ENCODE results near the gene CACNA1H. TPM values are rescaled to one million over a fixed set of nuclear protein-coding genes. Genes with fewer than 3 reads are reported as not detected.
A peak's percentile ranks its signal among the peaks of the same experiment; 100 is the strongest.
"Not testable (repeated sequence)": the region's sequence is repeated elsewhere in the genome, so short reads cannot be mapped to it uniquely, and the experiment has no call there.

Gene CACNA1H
- total RNA-seq, 1 donor from 2014 or later: 10.9 TPM

DNA sequence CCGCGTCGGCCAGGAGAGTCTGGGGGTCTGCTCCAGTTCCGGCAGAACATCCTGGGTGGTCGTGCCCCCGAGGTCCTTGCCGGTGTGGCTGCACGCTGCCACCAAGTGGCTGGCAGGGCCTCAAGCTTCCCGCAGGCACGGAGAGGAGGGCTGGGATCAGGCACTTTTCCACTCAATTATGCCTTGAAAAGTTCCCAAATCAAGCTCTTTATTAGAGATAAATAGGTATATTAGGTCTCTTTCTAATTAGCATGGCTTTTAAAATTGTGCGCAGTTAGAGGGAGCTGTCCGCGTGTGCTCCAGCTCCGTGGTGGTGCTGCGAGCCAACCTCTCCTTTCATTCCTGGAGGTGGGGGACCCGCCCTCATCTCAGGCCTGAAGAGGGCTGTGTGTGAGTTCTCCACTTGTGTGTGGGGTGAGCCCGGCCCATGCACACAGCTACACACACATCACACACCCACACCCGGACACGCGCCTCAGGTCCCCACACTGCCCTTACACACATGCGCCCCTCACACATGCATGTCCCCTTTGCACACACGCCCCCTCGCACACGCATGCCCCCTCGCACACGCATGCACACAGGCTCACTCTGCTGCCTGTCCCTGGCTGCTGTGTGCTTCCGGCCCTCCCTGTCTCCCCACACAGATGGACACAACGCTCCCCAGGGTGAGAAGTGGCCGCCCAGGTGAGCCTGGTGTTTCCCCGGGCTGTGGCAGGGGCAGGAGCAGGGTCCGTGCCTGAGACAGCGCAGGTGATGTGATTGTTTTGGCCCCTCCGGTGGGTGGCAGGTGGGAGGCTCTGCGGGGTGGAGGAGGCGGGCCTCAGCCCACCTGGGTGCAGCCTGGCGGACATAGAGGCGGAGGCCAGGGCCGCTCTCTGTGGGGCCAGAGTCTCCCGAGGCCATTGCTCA is 28.8 kb downstream of the CACNA1H start:
- Histone ChIP-seq H3K27me3 (no peaks in the 10 kb centered on the region), H3K27ac (peak overlapping the region; percentile 17), H3K36me3 (no peaks in the 10 kb centered on the region), H3K4me1 (peaks cover 20% of the 10 kb centered on the region), H3K4me3 (peak overlapping the region; percentile 26), H3K9me3 (no peaks in the 10 kb centered on the region)
- intact Hi-C loops (cut with DNase I): no loop called here
- TF ChIP-seq, protein P1, sequence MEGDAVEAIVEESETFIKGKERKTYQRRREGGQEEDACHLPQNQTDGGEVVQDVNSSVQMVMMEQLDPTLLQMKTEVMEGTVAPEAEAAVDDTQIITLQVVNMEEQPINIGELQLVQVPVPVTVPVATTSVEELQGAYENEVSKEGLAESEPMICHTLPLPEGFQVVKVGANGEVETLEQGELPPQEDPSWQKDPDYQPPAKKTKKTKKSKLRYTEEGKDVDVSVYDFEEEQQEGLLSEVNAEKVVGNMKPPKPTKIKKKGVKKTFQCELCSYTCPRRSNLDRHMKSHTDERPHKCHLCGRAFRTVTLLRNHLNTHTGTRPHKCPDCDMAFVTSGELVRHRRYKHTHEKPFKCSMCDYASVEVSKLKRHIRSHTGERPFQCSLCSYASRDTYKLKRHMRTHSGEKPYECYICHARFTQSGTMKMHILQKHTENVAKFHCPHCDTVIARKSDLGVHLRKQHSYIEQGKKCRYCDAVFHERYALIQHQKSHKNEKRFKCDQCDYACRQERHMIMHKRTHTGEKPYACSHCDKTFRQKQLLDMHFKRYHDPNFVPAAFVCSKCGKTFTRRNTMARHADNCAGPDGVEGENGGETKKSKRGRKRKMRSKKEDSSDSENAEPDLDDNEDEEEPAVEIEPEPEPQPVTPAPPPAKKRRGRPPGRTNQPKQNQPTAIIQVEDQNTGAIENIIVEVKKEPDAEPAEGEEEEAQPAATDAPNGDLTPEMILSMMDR (IDR thresholded peaks at IDR 0.05): no peak
- DNase-seq (no peak), ATAC-seq (peak; percentile 22)

DNA sequence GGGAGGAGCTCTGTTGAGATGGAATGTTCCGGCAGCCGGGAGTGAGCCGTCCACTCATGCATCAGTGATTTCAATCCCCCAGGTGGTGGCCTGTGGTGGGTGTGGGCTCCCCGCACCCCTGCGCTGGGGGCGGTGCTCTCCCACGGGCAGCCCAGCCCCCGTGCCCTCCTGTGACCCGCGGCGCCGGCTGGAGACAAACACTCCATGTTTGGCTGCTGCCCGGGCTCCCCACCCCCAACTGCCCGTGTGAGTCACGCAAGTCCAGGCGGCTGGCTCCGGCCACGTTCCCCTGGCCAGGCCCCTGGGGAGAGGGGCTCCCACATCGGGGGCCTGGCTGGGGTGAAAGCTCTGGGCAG is 29.4 kb downstream of the CACNA1H start:
- peak overlapping the region; percentile 17 for H3K27ac ChIP-seq
- no peaks in the 10 kb centered on the region for H3K36me3 ChIP-seq
- peak; percentile 87 for DNase-seq
- ATAC-seq: peak; percentile 80
- intact Hi-C loops (cut with DNase I): no loop called here
- no peaks in the 10 kb centered on the region for H3K9me3 ChIP-seq
- H3K4me1 ChIP-seq: peaks cover 20% of the 10 kb centered on the region
- no peaks in the 10 kb centered on the region for H3K27me3 ChIP-seq
- H3K4me3 ChIP-seq: peak overlapping the region; percentile 26
- TF ChIP-seq, protein P1 (IDR thresholded peaks at IDR 0.05): no peak

DNA sequence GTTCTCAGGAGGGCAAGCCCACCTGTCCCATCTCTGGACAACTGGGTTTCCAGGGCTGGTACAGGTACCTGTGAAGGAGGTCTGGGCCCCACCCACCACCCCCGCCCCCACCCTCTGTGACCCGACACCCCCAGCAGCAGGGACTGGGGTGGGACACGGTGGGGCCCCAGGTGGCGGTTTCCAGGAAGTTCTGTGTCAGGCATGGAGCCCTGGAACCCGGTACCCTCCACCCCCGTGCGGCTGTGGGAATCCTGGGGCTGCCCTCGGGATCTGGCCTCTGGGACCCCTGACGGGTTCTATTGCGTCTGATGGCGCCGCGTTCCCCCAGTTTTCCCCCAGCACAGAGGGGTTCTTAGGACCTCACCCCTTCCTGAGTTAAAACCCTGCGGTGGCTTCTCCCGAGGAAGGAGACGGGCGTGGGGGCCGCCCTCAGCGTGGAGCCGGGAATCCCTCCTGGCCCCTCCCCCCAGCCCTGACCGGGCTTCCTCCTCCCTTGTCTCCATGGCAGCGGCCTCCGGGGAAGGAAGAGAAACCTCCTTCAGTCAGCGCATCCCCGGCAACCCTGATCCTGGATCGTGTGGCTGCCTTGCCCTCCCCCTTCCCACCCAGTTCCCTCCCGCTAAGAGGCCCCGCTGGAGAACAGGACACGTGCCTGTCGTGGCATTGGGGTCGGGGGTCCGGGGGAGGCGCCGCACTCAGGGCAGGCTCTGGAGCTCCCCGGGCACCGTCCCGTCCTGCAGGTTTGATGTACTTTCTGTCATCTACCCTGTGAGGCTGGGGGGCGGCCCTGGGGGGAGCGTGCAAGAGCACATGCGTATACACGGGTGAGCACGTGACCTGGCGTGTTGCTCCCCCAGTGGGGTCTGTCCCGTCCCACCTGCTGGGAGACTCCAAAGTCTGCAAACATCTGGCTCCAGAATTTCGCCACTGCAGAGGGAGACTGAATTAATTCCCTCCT is 30.3 kb downstream of the CACNA1H start:
- intact Hi-C loops (cut with DNase I): no loop called here

DNA sequence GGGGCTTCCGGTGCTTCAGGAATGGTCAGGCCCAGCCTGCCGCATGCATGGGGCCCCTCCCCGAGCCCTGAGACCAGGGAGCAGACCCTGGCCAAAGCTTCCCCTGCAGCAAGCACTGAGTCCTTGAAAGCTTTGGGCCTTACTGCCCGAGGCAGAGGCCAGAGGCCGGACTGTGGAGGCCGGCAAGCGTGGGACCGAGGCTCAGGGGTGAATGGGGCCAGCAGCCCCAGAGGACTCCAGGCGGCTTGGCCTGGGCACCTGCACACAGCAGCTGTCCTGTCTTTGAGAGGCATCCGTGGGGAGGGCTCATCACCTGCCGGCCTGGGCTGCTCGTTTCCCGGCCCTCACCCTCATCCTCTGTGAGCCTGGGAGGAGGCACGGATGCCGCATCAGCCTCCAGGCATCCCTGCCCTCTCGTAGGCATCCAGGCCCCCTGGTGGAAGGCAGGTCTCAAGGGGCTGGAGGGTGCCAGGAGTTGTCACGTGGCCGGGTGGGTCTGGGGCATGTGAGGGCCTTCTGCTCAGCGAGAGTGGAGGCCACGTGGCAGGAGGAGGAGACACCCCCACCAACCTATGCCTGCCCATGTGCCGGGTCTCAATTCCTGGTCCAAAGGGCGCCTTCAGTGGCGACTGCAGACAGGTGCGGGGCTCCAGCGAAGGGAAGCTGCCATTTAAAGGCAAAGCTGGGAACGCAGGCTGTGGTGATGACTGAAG is 31.4 kb downstream of the CACNA1H start:
- Histone ChIP-seq H3K36me3 (no peaks in the 10 kb centered on the region), H3K27me3 (no peaks in the 10 kb centered on the region), H3K4me1 (peaks cover 20% of the 10 kb centered on the region), H3K4me3 (no peak overlapping the region), H3K9me3 (no peaks in the 10 kb centered on the region), H3K27ac (no peak overlapping the region)
- no peak for ATAC-seq
- intact Hi-C loops (cut with DNase I): no loop called here
- no peak for DNase-seq
- TF ChIP-seq, protein P1 (IDR thresholded peaks at IDR 0.05): no peak

More for the DNA sequence above, 30.3 kb downstream of the CACNA1H start:
- H3K36me3 ChIP-seq: no peaks in the 10 kb centered on the region
- DNase-seq (no peak), ATAC-seq (no peak)
- H3K4me1 ChIP-seq: peaks cover 20% of the 10 kb centered on the region
- H3K4me3 ChIP-seq: no peak overlapping the region
- H3K9me3 ChIP-seq: no peaks in the 10 kb centered on the region
- TF ChIP-seq, protein P1 (IDR thresholded peaks at IDR 0.05): no peak
- no peaks in the 10 kb centered on the region for H3K27me3 ChIP-seq
- no peak overlapping the region for H3K27ac ChIP-seq

DNA sequence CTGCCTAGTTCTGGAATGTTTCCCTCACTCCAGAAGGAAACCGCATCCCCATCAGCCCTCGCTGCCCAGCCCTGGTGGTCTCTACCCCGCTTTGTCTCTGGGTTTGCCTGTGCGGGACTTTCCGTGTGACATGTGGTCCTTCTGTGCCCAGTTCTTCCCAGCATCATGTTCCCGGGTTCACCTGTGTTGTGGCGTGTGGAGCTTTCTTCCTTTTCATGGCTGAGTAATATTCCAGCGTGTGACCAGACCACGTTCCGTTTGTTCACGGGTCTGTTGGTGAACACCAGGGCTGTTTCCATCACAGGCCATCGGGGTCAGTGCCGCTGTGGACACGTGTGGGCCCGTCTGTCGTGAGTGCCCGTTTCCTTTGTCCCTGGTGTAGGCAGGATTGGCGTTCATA is 32.1 kb downstream of the CACNA1H start:
- ATAC-seq (no peak), DNase-seq (no peak)
- Histone ChIP-seq H3K36me3 (no peaks in the 10 kb centered on the region), H3K9me3 (no peaks in the 10 kb centered on the region), H3K27ac (no peak overlapping the region), H3K27me3 (no peaks in the 10 kb centered on the region), H3K4me3 (no peak overlapping the region), H3K4me1 (peaks cover 20% of the 10 kb centered on the region)
- intact Hi-C loops (cut with DNase I): no loop called here
- TF ChIP-seq, protein P1 (IDR thresholded peaks at IDR 0.05): no peak

DNA sequence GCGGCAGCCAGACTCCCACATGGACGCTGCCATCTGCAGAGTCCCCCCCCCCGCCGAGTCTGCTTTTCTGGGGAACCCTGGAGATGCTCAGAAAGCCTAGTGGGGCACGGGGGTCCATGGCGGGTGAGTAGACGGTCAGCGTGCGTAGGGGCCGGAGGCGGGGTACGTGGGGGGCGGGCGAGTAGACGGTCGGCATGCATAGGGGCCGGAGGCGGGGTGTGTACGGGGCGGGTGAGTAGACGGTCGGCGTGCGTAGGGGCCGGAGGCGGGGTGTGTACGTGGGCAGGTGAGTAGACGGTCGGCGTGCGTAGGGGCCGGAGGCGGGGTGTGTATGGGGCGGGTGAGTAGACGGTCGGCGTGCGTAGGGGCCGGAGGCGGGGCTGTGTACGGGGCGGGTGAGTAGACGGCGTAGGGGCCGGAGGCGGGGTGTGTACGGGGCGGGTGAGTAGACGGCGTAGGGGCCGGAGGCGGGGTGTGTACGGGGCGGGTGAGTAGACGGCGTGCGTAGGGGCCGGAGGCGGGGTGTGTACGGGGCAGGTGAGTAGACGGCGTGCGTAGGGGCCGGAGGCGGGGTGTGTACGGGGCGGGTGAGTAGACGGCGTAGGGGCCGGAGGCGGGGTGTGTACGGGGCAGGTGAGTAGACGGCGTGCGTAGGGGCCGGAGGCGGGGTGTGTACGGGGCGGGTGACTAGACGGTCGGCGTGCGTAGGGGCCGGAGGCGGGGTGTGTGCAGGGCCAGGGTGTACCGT is 32.7 kb downstream of the CACNA1H start:
- not testable (repeated sequence) for DNase-seq, H3K27ac ChIP-seq

More for the DNA sequence above, 32.7 kb downstream of the CACNA1H start:
- peaks cover 20% of the 10 kb centered on the region for H3K4me1 ChIP-seq
- intact Hi-C loops (cut with DNase I); H3K27me3 ChIP-seq; H3K36me3 ChIP-seq; ATAC-seq; H3K9me3 ChIP-seq; H3K4me3 ChIP-seq: not testable (repeated sequence)
